Activated CD8-positive, alpha-beta T cell treated with anti-CD3 and anti-CD28 coated beads for 36 hours (primary cell): ENCODE measurements around the gene KLHL22. TPM values are rescaled to one million over a fixed set of nuclear protein-coding genes. Genes with fewer than 3 reads are reported as not detected.

Experiments used
- ATAC-seq: fragments of 200-7000 bp; cut with Tn5 transposase; one replicate; pipeline ENCODE4 v1.10.0; 2021; ENCODE audit warnings: mild to moderate bottlenecking, moderate library complexity
- CTCF ChIA-PET: fragments of 350-600 bp; sonication (Branson Sonifier 250); formaldehyde crosslinking; loops from one replicate; lab custom pipeline; 2021; ENCODE audit warnings: antibody characterized with exemption; lab: Charles Lee
- POLR2A ChIA-PET: fragments of 350-600 bp; sonication (Branson Sonifier 250); formaldehyde crosslinking; loops from one replicate; lab custom pipeline; 2021; ENCODE audit warnings: antibody characterized with exemption; lab: Charles Lee
- DNase-seq: peaks from one replicate; pipeline ENCODE4 v3.0.0-alpha.2; 2020
- H3K27ac Mint-ChIP-seq: one replicate; pipeline ENCODE4 v1.8.0; 2021; ENCODE audit warnings: mild to moderate bottlenecking, mixed read lengths
- H3K27me3 Mint-ChIP-seq: one replicate; pipeline ENCODE4 v1.8.0; 2021; ENCODE audit warnings: mixed read lengths
- H3K36me3 Mint-ChIP-seq: one replicate; pipeline ENCODE4 v1.8.0; 2021; ENCODE audit warnings: low read depth, mixed read lengths
- H3K4me1 Mint-ChIP-seq: one replicate; pipeline ENCODE4 v1.8.0; 2021; ENCODE audit warnings: low read depth, mixed read lengths
- H3K4me3 Mint-ChIP-seq: one replicate; pipeline ENCODE4 v1.8.0; 2021; ENCODE audit warnings: mild to moderate bottlenecking, moderate library complexity, mixed read lengths
- H3K9me3 Mint-ChIP-seq: one replicate; pipeline ENCODE4 v1.8.0; 2021; ENCODE audit warnings: mixed read lengths
- CTCF ChIP-seq: fragments of 200-600 bp; IDR thresholded peaks from one replicate; pipeline ENCODE4 v1.8.0; 2022; ENCODE audit warnings: antibody characterized with exemption, mild to moderate bottlenecking
- intact Hi-C: fragments of 100-400 bp; cut with micrococcal nuclease; formaldehyde crosslinking; loops from one replicate; pipeline ENCODE4 v1.10.0; 2022
- total RNA-seq, 2 experiments: library from RNA; stranded (reverse); gene quantifications; one replicate each; pipeline ENCODE4 v1.2.3, GENCODE V29; 2021

Gene KLHL22
- total RNA-seq, 2 experiments from 2014 or later, result 16.3 to 17.9 TPM

- no peak for TF ChIP-seq CTCF
- Mint-ChIP-seq H3K4me3 (no peak overlapping the region), H3K9me3 (no peaks in the 10 kb centered on the region), H3K36me3 (peaks cover 40% of the 10 kb centered on the region), H3K27ac (peak overlapping the region; percentile 42), H3K27me3 (no peaks in the 10 kb centered on the region), H3K4me1 (peaks cover 76% of the 10 kb centered on the region)
- POLR2A ChIA-PET, result no interaction called here
- ATAC-seq (no peak), DNase-seq (no peak)
- intact Hi-C loops, result no loop called here
- CTCF ChIA-PET, result no interaction called here
These were observed 20.8 kb upstream of the KLHL22 start for GRCh38 chr22:20516399-20516798.

- H3K9me3 Mint-ChIP-seq, result no peaks in the 10 kb centered on the region
- peak overlapping the region; percentile 19 for H3K27ac Mint-ChIP-seq
- H3K36me3 Mint-ChIP-seq, result peaks cover 38% of the 10 kb centered on the region
- H3K4me3 Mint-ChIP-seq, result no peak overlapping the region
- ChIA-PET CTCF (interaction anchor here (4.4 kb wide), 1 partner anchor 49 kb away, joined by 25 read pairs; no protein-coding TSS in a partner anchor), POLR2A (interaction anchor here (1.0 to 1.6 kb wide), 3 partner anchors 9 to 36 kb away, joined by 4 to 8 read pairs (median 6); no protein-coding TSS in a partner anchor)
- DNase-seq (no peak), ATAC-seq (peak; percentile 35)
- TF ChIP-seq CTCF, result no peak
- H3K4me1 Mint-ChIP-seq, result peaks cover 80% of the 10 kb centered on the region
- intact Hi-C loops, result no loop called here
- no peaks in the 10 kb centered on the region for H3K27me3 Mint-ChIP-seq
These were observed 19.2 kb upstream of the KLHL22 start for GRCh38 chr22:20514658-20515406.

GRCh38 chr22:20511578-20512229, 16.1 kb upstream of the KLHL22 start:
- Mint-ChIP-seq H3K36me3 (peaks cover 49% of the 10 kb centered on the region), H3K27me3 (no peaks in the 10 kb centered on the region), H3K4me3 (no peak overlapping the region), H3K27ac (no peak overlapping the region), H3K9me3 (no peaks in the 10 kb centered on the region), H3K4me1 (peaks cover 68% of the 10 kb centered on the region)
- TF ChIP-seq CTCF, result no peak
- POLR2A ChIA-PET, result interaction anchor here (0.6 to 1.4 kb wide), 4 partner anchors 8 to 44 kb away, joined by 3 to 4 read pairs (median 4); no protein-coding TSS in a partner anchor
- CTCF ChIA-PET, result interaction anchor here (0.8 to 4.4 kb wide), 4 partner anchors 13 to 60 kb away, joined by 3 to 25 read pairs (median 4); no protein-coding TSS in a partner anchor
- DNase-seq, result no peak
- intact Hi-C loops, result no loop called here
- no peak for ATAC-seq

GRCh38 chr22:20510811-20511577, 15.4 kb upstream of the KLHL22 start:
- intact Hi-C loops, result no loop called here
- H3K27me3 Mint-ChIP-seq, result no peaks in the 10 kb centered on the region
- peaks cover 67% of the 10 kb centered on the region for H3K4me1 Mint-ChIP-seq
- H3K36me3 Mint-ChIP-seq, result peaks cover 47% of the 10 kb centered on the region
- ATAC-seq, result no peak
- TF ChIP-seq CTCF, result no peak
- peak overlapping the region; percentile 12 for H3K4me3 Mint-ChIP-seq
- H3K27ac Mint-ChIP-seq, result peak overlapping the region; percentile 53
- no peak for DNase-seq
- CTCF ChIA-PET, result interaction anchor here (1.4 to 4.3 kb wide), 2 partner anchors 41 to 53 kb away, joined by 4 to 25 read pairs; no protein-coding TSS in a partner anchor
- POLR2A ChIA-PET, result interaction anchor here (0.6 to 5.2 kb wide), 6 partner anchors 9 to 55 kb away, joined by 3 to 86 read pairs (median 4); no protein-coding TSS in a partner anchor
- H3K9me3 Mint-ChIP-seq, result no peaks in the 10 kb centered on the region
